Transverse colon (tissue), 4 donors: ENCODE results near the gene TP53I11. TPM values are rescaled to one million over a fixed set of nuclear protein-coding genes. Genes with fewer than 3 reads are reported as not detected.

Experiments
- DNase-seq: peaks from one replicate; pipeline ENCODE4 v3.0.0-alpha.2; 2019
- H3K27ac ChIP-seq, 4 donors: fragments of 200-600 bp; sonication (generic); 2 replicates each; pipeline ENCODE4 v1.5.1; 2016 to 2018; ENCODE audit warnings: inconsistent platforms in 4 of 4
- H3K27me3 ChIP-seq: fragments of 200-600 bp; sonication (generic); 2 replicates; pipeline ENCODE4 v1.5.1; 2017; ENCODE audit warnings: inconsistent platforms
- H3K36me3 ChIP-seq, 4 donors: fragments of 200-600 bp; sonication (generic); 2 replicates each; pipeline ENCODE4 v1.5.1; 2017 to 2019; ENCODE audit warnings: inconsistent platforms in 4 of 4
- H3K4me1 ChIP-seq, 4 donors: fragments of 200-600 bp; sonication (generic); 2 replicates each; pipeline ENCODE4 v1.5.1; 2017 to 2020; ENCODE audit warnings: inconsistent platforms in 4 of 4
- H3K4me3 ChIP-seq, 4 donors: fragments of 200-600 bp; sonication (generic); 1 replicate in 1 of 4; 2 replicates in 3 of 4; pipeline versions ENCODE4 v1.5.1 to v1.6.1; 2017 to 2019; ENCODE audit warnings: inconsistent platforms in 4 of 4
- H3K9me3 ChIP-seq, 2 donors: fragments of 200-600 bp; sonication (generic); 2 replicates each; pipeline ENCODE4 v1.5.1; 2017 to 2019; ENCODE audit warnings: inconsistent platforms in 2 of 2
- CTCF ChIP-seq, 5 experiments: fragments of 200-600 bp in 3 of 5; fragments of 450-650 bp in 2 of 5; sonication (generic) in 3 of 5; IDR thresholded peaks; 1 replicate in 2 of 5; 2 replicates in 3 of 5; pipeline ENCODE4 v1.5.1; 2016 to 2017; ENCODE audit warnings: antibody characterized with exemption in 5 of 5, inconsistent platforms in 3 of 5, mild to moderate bottlenecking in 2 of 5, moderate library complexity in 1 of 5
- EP300 ChIP-seq: sonication (generic); formaldehyde crosslinking; IDR thresholded peaks from one replicate; pipeline ENCODE4 v1.6.1; 2017; ENCODE audit warnings: antibody characterized with exemption, low read depth
- POLR2A ChIP-seq: fragments of 450-650 bp; IDR thresholded peaks from one replicate; pipeline ENCODE4 v1.6.1; 2016; ENCODE audit warnings: antibody characterized with exemption, mild to moderate bottlenecking, moderate library complexity
- POLR2AphosphoS5 ChIP-seq, 3 donors: sonication (generic); formaldehyde crosslinking; IDR thresholded peaks; one replicate each; pipeline ENCODE4 v1.6.1; 2016; ENCODE audit warnings: antibody characterized with exemption in 3 of 3
- WGBS, 2 donors: methylation state at CpG; one replicate each; pipeline ENCODE4 v1.1.5; 2018; ENCODE audit warnings: low coverage in 1 of 2; 5-methylcytosine and 5-hydroxymethylcytosine counted together
- in situ Hi-C, 4 donors: fragments of 200-750 bp; cut with MboI; loops; one replicate each; pipeline versions ENCODE4 v1.15.0 to v1.15.1; 2017; ENCODE audit warnings: low sequenced_read_pairs in 3 of 4, low pct_ligation_motif_present in 1 of 4, low pct_unique_long_range_greater_than_20kb in 1 of 4
- intact Hi-C: fragments of 100-400 bp; cut with DNase I; formaldehyde crosslinking; loops from one replicate; pipeline ENCODE4 v1.15.1; 2023; ENCODE audit warnings: low total_unique reads
- total RNA-seq, 4 donors: library from RNA; depleted of rRNA; stranded (reverse); fragments of >200 nt; gene quantifications; one replicate each; pipeline ENCODE4 v1.1.0, GENCODE V29; 2016

The TP53I11 gene
- total RNA-seq, 4 donors from 2014 or later = 41.5 to 90.0 (median 56.4) TPM

GRCh38 chr11:44973632-44974401 is 23.1 kb upstream of the TP53I11 start:
- in situ Hi-C loops = no loop called here
- no peaks in the 10 kb centered on the region for H3K9me3 ChIP-seq
- H3K27me3 ChIP-seq = no peaks in the 10 kb centered on the region
- H3K4me3 ChIP-seq = no peak overlapping the region
- intact Hi-C loops = no loop called here
- 73% methylated on average over 11 of the region's 13 CpGs; no CpG with 5 or more reads in 1 of the 2 donors for WGBS, 2 donors
- peaks cover 5 to 32% (median 26%) of the 10 kb centered on the region in 4 donors for H3K4me1 ChIP-seq
- H3K36me3 ChIP-seq = no peaks in the 10 kb centered on the region
- DNase-seq = no peak
- no peak for TF ChIP-seq POLR2A
- no peak for TF ChIP-seq CTCF (IDR thresholded peaks at IDR 0.05)
- no peak for TF ChIP-seq EP300
- TF ChIP-seq POLR2AphosphoS5 (IDR thresholded peaks at IDR 0.05) = no peak
- H3K27ac ChIP-seq = no peak overlapping the region

GRCh38 chr11:44972746-44973435 is 22.2 kb upstream of the TP53I11 start:
- DNase-seq = no peak
- intact Hi-C loops = no loop called here
- in situ Hi-C loops = no loop called here
- H3K9me3 ChIP-seq = no peaks in the 10 kb centered on the region
- TF ChIP-seq POLR2A = no peak
- TF ChIP-seq POLR2AphosphoS5 (IDR thresholded peaks at IDR 0.05) = no peak
- TF ChIP-seq CTCF (IDR thresholded peaks at IDR 0.05) = no peak
- TF ChIP-seq EP300 = no peak
- H3K4me3 ChIP-seq = no peak overlapping the region
- no peaks in the 10 kb centered on the region for H3K36me3 ChIP-seq
- H3K27ac ChIP-seq = no peak overlapping the region
- H3K27me3 ChIP-seq = no peaks in the 10 kb centered on the region
- H3K4me1 ChIP-seq = peaks cover 1 to 23% (median 17%) of the 10 kb centered on the region in 4 donors
- WGBS, 2 donors = 88 to 96% methylated on average over 8 to 19 of the region's 19 CpGs

- Histone ChIP-seq H3K27ac (no peak overlapping the region), H3K9me3 (no peaks in the 10 kb centered on the region), H3K4me1 (peaks cover 0 to 6% (median 2%) of the 10 kb centered on the region in 4 donors), H3K36me3 (no peaks in the 10 kb centered on the region), H3K4me3 (no peak overlapping the region), H3K27me3 (no peaks in the 10 kb centered on the region)
- WGBS, 2 donors = 92 to 94% methylated on average over 8 to 10 of the region's 10 CpGs
- intact Hi-C loops (no loop called here), in situ Hi-C loops (no loop called here)
- TF ChIP-seq CTCF (IDR thresholded peaks at IDR 0.05) (no peak), EP300 (no peak), POLR2A (no peak), POLR2AphosphoS5 (IDR thresholded peaks at IDR 0.05) (no peak)
- no peak for DNase-seq
These were observed 20.5 kb upstream of the TP53I11 start for GRCh38 chr11:44971185-44971584.

GRCh38 chr11:44970293-44970692 is 19.6 kb upstream of the TP53I11 start:
- in situ Hi-C loops = no loop called here
- H3K9me3 ChIP-seq = no peaks in the 10 kb centered on the region
- DNase-seq = no peak
- 79% methylated on average over 6 of the region's 6 CpGs; no CpG with 5 or more reads in 1 of the 2 donors for WGBS, 2 donors
- no peaks in the 10 kb centered on the region for H3K27me3 ChIP-seq
- no peak overlapping the region for H3K4me3 ChIP-seq
- no peak overlapping the region for H3K27ac ChIP-seq
- no peak for TF ChIP-seq POLR2AphosphoS5 (IDR thresholded peaks at IDR 0.05)
- no peak for TF ChIP-seq CTCF (IDR thresholded peaks at IDR 0.05)
- no peak for TF ChIP-seq POLR2A
- TF ChIP-seq EP300 = no peak
- H3K36me3 ChIP-seq = no peaks in the 10 kb centered on the region
- intact Hi-C loops = no loop called here
- H3K4me1 ChIP-seq = peaks cover 0 to 4% (median 1%) of the 10 kb centered on the region in 4 donors
